ENCODE results near the gene NCS1. TPM values are rescaled to one million over a fixed set of nuclear protein-coding genes. Genes with fewer than 3 reads are reported as not detected.
"Not testable (repeated sequence)": the region's sequence is repeated elsewhere in the genome, so short reads cannot be mapped to it uniquely, and the experiment has no call there.

Gene NCS1
- total RNA-seq, 1 donor from 2014 or later = 8.2 TPM

DNA sequence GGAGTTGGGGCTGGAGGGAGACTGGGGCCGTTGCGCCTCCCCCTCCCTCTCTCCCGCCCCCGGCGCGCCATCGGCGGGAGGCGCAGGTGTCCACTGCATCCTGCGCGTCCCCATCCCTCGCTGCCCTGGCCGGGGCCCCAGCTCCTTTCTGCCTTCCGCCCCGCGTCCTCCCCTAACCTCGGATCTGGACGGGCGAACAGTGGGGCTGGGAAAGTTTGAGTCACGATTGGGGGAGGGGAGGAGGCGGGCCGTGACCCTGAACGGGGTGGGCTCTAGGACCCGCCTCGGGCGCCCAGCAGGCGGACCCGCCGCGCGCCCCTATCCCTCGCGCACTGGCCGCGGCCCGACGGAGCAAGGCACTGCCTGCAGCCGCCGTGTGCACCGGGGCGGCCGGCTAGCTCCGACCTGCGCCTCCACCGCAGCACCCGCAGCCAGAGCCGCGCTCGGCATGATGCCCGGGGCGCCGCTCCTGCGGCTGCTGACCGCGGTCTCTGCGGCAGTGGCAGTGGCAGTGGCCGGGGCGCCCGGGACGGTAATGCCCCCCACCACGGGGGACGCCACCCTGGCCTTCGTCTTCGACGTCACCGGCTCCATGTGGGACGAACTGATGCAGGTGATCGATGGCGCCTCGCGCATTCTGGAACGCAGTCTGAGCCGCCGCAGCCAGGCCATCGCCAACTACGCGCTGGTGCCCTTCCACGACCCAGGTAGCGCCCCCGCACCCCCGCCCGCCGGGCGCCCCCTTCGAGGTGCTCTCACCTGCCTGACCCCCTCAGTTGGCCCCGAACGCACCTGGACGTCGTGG is 93.4 kb downstream of the NCS1 start, which contains the start of gene HMCN2:
Gene HMCN2 (plus strand): TSS at position 330 of the 805 bp plus-strand sequence. CDS start 119 bp downstream, at position 449.
- DNase-seq = peak; percentile 37

DNA sequence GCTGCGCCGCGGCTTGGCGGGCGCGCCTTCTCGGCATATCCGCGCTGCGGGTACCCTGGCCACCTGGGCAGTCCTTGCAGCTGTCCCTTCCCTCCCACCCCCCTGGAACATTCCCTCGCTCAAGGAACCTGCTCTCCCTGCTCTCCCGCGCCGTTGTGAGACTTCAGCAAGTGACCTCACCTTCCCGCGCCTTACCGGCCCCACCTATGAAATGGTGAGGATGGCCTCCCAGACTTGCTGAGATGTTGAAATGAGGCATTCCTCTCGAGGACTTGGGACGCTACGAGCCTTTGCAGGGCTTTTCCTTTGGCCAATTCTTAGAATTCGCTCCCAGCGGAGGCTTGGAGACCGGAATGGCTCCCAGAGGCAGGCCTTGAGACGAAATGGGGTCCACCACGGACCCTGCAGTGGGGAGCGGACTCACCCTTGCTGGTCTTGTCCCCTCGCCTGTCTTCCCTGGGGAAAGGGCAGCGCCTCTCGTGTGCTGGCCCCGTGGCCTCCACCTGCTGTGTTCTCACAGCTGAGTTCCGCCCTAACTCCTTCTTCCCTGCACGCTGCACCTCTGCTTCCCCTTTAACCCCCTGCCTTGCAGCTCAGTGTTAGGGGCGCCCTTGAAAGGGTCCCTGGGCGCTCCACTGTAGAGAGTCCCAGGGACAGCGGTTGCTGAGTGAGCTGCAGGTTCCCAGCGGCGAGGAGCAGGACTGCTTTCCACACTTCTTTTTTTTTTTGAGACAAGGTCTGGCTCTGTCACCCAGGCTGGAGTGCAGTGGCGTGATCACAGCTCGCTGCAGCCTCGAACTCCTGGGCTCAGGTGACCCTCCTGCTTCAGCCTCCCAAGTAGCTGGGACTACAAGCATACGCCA is 94.3 kb downstream of the NCS1 start:
- no peak for DNase-seq

DNA sequence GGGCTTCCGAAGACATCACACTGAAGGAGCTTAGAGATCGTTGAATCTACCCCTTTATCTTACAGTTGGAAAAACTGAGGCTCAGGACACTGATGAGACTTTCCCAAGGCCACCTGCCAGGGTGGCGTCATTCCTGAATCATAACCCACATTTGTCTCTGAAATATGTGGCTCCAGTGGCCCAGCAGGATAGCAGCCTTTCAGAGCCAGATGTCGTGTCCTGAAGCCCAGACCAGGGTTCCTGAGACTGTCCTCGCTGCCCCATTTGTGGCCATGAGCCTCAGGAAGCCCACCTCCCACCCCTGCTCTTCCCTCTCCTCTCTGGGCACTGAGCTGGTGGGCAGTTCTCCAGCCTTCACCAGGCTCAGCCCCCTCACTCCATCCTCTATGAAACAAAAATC is 95.7 kb downstream of the NCS1 start:
- no peak for DNase-seq

DNA sequence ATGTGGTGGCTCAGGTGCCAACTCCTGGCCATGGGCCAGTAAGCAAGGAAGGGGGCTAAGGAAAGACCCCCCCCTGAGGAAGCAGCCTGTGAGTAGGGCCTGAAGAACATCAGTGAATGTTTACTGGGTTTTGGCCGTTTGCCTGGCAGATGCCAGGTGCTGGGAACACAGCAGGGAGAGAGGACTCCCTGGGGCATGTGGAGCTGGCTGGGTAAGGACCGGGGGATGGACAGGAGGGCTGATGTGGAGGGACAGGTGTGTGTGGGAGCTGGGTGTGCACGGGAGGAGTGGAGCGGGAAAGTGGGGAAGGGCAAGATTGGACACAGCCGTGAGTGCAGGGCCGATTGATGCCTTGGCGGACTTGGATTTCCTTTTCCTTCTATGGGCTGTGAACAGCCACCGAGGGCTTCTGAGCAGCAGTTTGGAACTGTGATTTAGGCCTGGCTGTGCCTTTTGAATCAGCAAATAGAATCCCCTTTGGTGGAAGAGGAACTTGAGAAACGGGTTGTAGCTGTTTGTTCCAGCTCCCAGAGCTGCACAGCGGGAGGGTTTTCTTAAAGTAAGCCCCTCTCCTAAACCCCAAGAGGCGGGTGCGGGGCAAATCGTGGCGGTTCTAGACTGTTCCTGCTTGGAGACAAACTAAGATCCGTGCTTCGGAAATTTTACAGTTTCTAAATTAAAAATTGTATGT is 96.5 kb downstream of the NCS1 start:
- peak; percentile 17 for DNase-seq

DNA sequence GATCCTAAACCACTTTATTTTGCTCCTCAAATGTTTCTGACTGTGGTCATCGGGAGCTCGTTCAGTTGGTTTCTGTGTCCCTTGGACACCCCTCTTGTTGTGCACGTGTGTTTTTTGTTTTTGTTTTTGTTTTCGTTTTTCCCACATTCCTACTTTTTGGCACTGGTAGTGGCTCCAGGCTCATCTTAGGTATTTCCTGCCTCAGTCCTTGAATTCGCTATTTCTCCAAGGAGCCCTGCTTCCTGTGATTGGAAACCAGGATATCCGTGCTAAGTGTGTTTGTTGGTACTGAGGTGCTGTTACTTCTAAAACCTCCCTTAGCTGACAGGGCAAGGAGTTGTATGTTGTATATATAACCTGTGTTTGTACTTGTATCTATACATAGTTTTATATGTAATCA is 99.3 kb downstream of the NCS1 start:
- peak; percentile 81 for DNase-seq

DNA sequence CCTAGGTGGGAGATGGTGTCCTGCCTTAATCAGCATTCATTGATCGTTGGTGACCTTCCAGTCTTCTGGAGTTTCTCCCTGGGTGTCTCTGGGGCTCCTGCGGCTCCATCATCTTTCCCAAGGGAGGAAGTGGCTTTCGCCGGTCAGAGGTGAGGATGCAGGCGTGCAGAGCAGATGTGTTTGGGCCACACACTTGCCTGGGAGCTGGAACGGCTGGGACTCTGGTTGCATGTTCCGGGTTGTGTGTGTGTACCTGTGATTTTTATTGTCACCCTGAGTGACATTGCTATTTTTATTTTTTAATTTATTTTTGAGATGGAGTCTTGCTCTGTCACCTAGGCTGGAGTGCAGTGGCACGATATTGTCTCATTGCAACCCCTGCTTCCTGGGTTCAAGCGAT is 103.0 kb downstream of the NCS1 start:
- DNase-seq = no peak

DNA sequence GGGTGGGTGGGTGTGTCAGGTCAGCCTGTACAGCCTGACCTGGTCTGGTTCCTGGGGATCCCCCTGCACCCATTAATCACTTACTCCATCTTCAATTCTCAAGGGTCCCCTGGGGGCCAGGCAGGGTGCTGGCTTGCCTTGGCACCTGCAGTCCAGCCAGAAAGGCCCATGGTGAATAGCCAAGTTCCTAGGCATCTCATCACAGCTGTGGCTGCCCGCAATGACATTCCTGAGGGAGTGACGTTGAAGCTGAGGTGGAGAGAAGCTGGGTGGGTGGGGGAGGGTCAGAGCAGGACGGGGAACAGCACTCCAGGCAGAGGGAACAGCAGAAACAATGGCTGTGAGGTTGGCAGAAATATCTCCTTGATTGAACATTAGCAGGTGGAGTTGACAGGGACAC is 103.9 kb downstream of the NCS1 start:
- DNase-seq = no peak

DNA sequence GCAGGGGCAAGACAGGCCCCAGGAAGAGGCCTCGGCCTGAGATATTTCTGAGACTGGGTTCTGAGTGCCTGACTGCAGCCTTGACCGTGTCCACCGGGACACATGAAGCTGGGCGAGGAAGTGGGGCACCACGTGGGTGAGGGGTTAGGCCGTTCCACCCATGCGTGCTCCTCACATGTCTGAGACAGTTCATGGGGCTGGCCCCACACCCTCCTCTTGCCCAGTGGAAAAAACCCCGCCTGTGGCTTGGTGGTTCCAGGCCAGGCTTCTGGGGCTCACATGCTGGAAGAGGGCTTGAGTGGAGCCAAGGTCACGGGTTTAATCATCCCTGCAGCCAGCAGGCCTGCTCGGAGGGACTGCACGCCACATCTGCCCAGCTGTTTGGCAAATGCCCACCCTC is 104.8 kb downstream of the NCS1 start:
- no peak for DNase-seq

DNA sequence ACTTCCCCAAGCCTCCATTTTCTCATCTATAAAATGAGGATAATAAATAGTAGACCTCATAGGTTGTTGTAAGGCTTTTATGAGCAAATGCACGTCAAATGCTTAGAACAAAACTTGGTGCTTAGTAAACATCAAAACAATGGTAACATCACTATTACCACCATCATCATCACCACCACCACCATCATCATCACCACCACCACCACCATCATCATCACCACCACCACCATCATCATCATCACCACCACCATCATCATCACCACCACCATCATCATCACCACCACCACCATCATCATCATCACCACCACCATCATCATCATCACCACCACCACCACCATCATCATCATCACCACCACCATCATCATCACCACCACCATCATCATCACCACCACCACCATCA is 105.3 kb downstream of the NCS1 start:
- DNase-seq = not testable (repeated sequence)

DNA sequence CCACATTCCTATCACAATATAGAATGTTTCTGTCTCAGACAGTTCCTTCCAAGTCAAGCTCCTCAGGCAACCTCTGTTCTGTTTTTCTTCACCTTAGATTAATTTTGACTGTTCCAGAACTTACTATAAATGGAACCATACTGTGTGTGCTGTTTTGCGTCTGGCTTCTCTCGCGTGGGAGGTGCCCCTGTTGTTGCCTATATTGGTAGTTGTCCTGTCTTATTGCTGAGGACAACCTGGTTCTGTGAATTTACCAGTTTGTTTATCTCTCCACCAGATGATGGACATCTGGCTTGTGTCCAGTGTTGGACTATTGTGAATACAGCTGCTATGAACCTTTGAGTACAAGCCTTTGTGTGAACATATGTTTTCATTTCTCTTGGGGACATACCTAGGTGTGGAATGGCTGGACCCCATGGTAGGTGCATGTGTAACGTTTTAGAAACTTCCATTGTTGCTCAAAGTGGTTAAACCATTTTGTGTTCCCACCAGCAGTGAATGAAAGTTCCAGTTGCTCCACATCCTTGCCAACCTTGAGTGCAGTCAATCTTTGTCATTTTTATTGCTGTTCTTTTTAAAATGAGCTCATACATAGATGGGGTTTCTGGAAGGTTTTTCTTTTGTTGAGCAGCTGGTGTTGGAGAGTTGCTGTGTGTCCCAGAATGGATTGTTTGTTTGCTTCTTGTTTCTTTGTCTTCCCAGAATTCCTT is 111.5 kb downstream of the NCS1 start:
- no peak for DNase-seq

DNA sequence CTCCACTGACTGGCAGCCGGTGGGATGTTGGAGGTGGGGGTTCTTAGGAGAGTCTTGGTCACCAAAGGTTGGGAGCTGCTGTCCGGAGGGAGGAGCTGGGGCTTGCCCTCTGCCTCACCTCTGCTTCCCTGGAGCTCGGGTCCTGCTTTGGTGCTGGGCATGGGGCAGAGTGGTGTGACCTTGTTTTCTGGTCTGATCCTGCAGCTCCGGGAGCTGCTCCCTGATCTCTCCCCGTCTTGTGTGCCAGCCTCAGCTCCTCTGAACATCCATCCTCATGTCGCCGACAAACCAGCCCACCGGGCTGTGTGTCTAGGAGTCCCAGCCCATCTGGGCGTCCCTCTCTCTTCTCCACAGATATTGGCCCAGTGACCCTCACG is 112.0 kb downstream of the NCS1 start:
- DNase-seq = no peak

DNA sequence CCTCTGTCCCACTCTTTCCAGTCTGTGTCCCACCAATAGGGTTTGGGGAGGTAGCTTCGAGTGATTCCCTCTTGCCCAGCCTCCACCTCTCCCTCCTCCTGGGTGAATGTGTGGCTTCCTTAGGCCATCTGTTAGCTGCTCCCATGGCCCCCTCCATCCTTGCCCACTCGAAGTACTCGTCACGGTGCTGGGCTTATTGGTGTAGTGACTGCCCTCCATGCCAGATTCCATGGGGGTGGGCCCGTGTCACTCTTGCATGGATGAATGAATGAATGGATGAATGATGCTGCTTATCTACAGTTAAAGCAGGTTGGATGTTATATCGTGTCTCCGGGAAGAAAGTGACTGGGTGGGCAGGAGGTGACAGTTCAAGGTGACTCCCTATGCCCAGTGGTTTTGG is 112.5 kb downstream of the NCS1 start:
- no peak for DNase-seq

DNA sequence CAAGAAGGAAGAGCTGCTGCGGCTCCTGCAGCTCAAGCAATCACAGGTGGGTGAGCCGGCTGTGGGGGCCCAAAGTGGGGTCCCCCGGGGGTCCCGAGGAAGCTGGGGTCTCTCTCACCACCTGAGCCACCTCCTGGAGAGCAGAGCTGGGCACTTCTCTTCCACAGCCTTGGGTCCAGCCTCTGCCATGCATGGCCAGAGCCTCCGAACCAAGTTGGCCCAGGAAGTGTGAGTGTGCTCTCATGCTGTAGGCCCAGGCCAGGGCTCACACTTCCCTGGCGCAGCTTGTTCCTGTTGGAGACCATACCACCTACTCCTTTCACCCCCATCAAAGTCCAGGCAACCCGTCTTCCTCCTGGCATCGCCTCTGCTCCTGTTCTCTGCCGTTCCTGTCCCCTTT is 113.1 kb downstream of the NCS1 start:
- no peak for DNase-seq

DNA sequence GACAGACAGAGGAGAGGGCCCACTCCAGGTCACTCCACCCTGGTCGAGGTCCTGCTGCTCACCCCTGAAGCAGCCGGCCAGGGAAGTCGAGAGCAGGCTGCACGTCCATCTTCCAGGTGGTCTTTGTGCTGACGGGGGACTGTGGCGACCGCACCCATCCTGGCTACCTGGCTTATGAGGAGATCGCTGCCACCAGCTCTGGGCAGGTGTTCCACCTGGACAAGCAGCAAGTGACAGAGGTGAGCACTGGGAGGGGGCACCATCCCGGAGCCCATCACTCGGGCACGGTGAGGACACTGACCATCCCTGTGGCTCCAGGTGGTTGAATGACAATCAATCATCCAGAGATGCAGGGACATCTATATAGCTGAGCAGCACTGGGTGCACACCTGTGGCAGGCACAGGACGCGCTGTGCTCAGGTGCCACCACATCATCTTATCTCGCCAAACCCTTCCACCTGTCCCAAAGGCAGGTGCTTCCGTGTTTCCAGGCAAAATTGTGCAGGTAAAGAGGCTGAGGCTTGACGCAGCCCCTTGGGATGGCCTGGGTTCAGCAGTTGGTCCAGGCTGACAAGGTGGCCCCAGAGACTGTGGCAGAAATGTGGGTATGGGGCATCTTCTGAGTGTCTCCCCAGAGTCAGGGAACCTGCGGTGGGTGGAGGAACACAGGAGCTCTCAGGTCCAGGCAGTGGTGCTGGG is 114.0 kb downstream of the NCS1 start:
- DNase-seq = no peak

Other genes starting within 250 kb of the NCS1 start
- gene FNBP1, start 129.2 kb upstream of the NCS1 start, total RNA-seq = 49.5 and 82.3 TPM in 2 replicates
- gene GPR107, start 118.5 kb upstream of the NCS1 start, total RNA-seq = 29.3 and 167 TPM in 2 replicates
- gene HMCN2, start 93.4 kb downstream of the NCS1 start, total RNA-seq = under 0.01 and 1.0 TPM in 2 replicates